Lower lobe of right lung (tissue), 2 donors: ENCODE measurements around the gene COL4A1. TPM values are rescaled to one million over a fixed set of nuclear protein-coding genes. Genes with fewer than 3 reads are reported as not detected.

Source experiments
- ATAC-seq, 2 donors: fragments of 200-7000 bp; cut with Tn5 transposase; one replicate each; pipeline ENCODE4 v1.9.1; 2020 to 2022; ENCODE audit warnings: mild to moderate bottlenecking in 2 of 2, moderate library complexity in 2 of 2
- DNase-seq: peaks from one replicate; pipeline ENCODE4 v3.0.0-alpha.2; 2020
- H3K27ac ChIP-seq: fragments of 200-600 bp; one replicate; pipeline ENCODE4 v1.8.0; 2022
- H3K27me3 ChIP-seq: fragments of 200-600 bp; one replicate; pipeline ENCODE4 v1.8.0; 2022; ENCODE audit warnings: low read depth
- H3K36me3 ChIP-seq: fragments of 200-600 bp; one replicate; pipeline ENCODE4 v1.8.0; 2022; ENCODE audit warnings: mild to moderate bottlenecking
- H3K4me1 ChIP-seq: fragments of 200-600 bp; one replicate; pipeline ENCODE4 v1.8.0; 2022
- H3K4me3 ChIP-seq: fragments of 200-600 bp; one replicate; pipeline ENCODE4 v1.8.0; 2022; ENCODE audit warnings: mild to moderate bottlenecking
- H3K9me3 ChIP-seq: fragments of 200-600 bp; one replicate; pipeline ENCODE4 v1.8.0; 2022
- CTCF ChIP-seq: fragments of 200-600 bp; IDR thresholded peaks from one replicate; pipeline ENCODE4 v1.8.0; 2022; ENCODE audit warnings: antibody characterized with exemption, mild to moderate bottlenecking
- intact Hi-C: fragments of 100-400 bp; cut with DNase I; formaldehyde crosslinking; loops from one replicate; pipeline ENCODE4 v1.11.0; 2022
- total RNA-seq: library from RNA; stranded (reverse); fragmentation: NEBNext Ultra II Directional; extraction: Animal tissue kit (Norgen Biotek cat#: 25700); gene quantifications from one replicate; pipeline ENCODE4 v1.2.1, GENCODE V29; 2021
- donor health status: DM: no; HTN: yes; CAD: no; lungs with severe emphysema.

COL4A1 gene
- total RNA-seq, 1 donor from 2014 or later = 161 TPM

GRCh38 chr13:110227864-110228643 is 78.9 kb downstream of the COL4A1 start:
- Histone ChIP-seq H3K4me3 (no peak overlapping the region), H3K9me3 (no peaks in the 10 kb centered on the region), H3K27ac (no peak overlapping the region), H3K4me1 (peaks cover 26% of the 10 kb centered on the region), H3K27me3 (no peaks in the 10 kb centered on the region), H3K36me3 (no peaks in the 10 kb centered on the region)
- intact Hi-C loops = loop anchor here (10.0 kb wide), 1 partner anchor 197 kb away; no protein-coding TSS in a partner anchor
- ATAC-seq (peak in 1 of 2 donors; percentile 6), DNase-seq (no peak)
- no peak for TF ChIP-seq CTCF

DNA sequence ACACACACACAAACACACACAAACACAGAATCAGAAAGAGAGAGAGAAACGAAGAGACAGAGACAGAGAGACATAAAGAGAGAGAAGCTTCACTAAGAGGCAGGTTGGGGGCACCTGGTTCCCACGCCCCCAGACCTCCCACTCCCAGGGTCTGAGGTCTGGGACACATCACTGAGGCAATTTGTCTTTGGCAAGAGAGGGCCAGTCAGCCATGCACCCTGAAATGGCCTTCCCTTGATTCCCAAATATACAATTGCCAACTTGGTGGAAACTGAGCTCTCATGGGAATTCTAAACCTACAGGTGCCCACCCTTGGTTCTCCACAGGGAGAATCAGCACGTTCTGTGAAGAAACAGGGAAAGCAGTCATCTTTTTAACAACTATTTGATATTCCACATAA is 79.5 kb downstream of the COL4A1 start:
- Histone ChIP-seq H3K27ac (no peak overlapping the region), H3K4me1 (peaks cover 26% of the 10 kb centered on the region), H3K4me3 (no peak overlapping the region), H3K9me3 (no peaks in the 10 kb centered on the region), H3K27me3 (no peaks in the 10 kb centered on the region), H3K36me3 (no peaks in the 10 kb centered on the region)
- DNase-seq (no peak), ATAC-seq (no peak)
- TF ChIP-seq CTCF = no peak
- intact Hi-C loops = loop anchor here (10.0 kb wide), 1 partner anchor 197 kb away; no protein-coding TSS in a partner anchor

- H3K9me3 ChIP-seq = no peaks in the 10 kb centered on the region
- DNase-seq (no peak), ATAC-seq (no peak)
- H3K27me3 ChIP-seq = no peaks in the 10 kb centered on the region
- H3K36me3 ChIP-seq = no peaks in the 10 kb centered on the region
- intact Hi-C loops = loop anchor here (10.0 kb wide), 1 partner anchor 199 kb away; no protein-coding TSS in a partner anchor
- no peak overlapping the region for H3K27ac ChIP-seq
- no peak overlapping the region for H3K4me3 ChIP-seq
- no peak for TF ChIP-seq CTCF
- peaks cover 38% of the 10 kb centered on the region for H3K4me1 ChIP-seq
Observed at GRCh38 chr13:110225609-110226574, 81.1 kb downstream of the COL4A1 start.

DNA sequence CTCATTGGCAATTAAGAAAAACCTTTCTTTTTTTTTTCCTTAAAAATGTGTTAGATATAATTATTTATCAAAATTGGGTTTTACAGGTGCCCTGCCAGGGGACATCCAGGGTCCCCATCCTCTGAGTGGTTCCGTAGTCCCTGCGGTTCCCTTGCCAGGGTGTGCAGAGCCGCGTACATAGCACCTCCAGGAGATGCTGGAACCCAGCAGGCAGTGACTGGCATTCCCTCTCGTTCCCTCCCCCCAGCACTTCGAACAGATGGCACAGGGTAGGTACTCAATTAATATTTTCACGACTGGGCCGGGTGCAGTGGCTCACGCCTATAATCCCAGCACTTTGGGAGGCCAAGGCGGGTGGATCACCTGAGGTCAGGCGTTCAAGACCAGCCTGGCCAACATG is 82.0 kb downstream of the COL4A1 start:
- ATAC-seq = no peak
- no peak overlapping the region for H3K27ac ChIP-seq
- peaks cover 41% of the 10 kb centered on the region for H3K4me1 ChIP-seq
- intact Hi-C loops = loop anchor here (10.0 kb wide), 1 partner anchor 200 kb away; no protein-coding TSS in a partner anchor
- TF ChIP-seq CTCF = no peak
- H3K27me3 ChIP-seq = no peaks in the 10 kb centered on the region
- no peaks in the 10 kb centered on the region for H3K36me3 ChIP-seq
- no peak overlapping the region for H3K4me3 ChIP-seq
- no peak for DNase-seq
- no peaks in the 10 kb centered on the region for H3K9me3 ChIP-seq

DNA sequence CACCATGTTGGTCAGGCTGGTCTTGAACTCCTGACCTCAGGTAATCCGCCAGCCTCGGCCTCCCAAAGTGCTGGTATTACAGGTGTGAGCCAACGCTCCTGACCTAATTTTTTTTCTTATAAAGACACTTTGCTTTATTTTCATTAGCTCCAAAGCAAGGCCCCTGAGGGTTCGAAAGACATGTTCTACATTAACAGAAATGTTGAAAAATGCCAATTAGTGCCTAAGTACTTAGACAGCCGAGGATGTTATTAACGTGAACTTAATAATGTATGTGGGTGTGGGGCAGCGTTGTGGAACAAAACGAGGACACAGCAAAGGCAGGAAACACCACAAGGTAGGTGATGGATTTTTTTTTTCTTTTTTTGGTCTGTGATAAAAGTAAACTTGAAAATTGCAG is 82.4 kb downstream of the COL4A1 start:
- H3K9me3 ChIP-seq = no peaks in the 10 kb centered on the region
- intact Hi-C loops = loop anchor here (10.0 kb wide), 1 partner anchor 200 kb away; no protein-coding TSS in a partner anchor
- H3K27ac ChIP-seq = no peak overlapping the region
- H3K4me1 ChIP-seq = peaks cover 41% of the 10 kb centered on the region
- H3K27me3 ChIP-seq = no peaks in the 10 kb centered on the region
- DNase-seq (no peak), ATAC-seq (no peak)
- no peak for TF ChIP-seq CTCF
- no peaks in the 10 kb centered on the region for H3K36me3 ChIP-seq
- H3K4me3 ChIP-seq = no peak overlapping the region
